HG02970 (cell line): ENCODE results near the gene GNAT2.

ENCODE experiments used
- ATAC-seq: cut with Tn5 transposase; IDR thresholded peaks from one replicate; pipeline ENCODE4 v1.9.1; 2021; ENCODE audit warnings: mild to moderate bottlenecking, moderate library complexity, moderate number of reproducible peaks; ENCODE audit not compliant: unreplicated experiment, low FRiP score

Gene GNAT2

DNA sequence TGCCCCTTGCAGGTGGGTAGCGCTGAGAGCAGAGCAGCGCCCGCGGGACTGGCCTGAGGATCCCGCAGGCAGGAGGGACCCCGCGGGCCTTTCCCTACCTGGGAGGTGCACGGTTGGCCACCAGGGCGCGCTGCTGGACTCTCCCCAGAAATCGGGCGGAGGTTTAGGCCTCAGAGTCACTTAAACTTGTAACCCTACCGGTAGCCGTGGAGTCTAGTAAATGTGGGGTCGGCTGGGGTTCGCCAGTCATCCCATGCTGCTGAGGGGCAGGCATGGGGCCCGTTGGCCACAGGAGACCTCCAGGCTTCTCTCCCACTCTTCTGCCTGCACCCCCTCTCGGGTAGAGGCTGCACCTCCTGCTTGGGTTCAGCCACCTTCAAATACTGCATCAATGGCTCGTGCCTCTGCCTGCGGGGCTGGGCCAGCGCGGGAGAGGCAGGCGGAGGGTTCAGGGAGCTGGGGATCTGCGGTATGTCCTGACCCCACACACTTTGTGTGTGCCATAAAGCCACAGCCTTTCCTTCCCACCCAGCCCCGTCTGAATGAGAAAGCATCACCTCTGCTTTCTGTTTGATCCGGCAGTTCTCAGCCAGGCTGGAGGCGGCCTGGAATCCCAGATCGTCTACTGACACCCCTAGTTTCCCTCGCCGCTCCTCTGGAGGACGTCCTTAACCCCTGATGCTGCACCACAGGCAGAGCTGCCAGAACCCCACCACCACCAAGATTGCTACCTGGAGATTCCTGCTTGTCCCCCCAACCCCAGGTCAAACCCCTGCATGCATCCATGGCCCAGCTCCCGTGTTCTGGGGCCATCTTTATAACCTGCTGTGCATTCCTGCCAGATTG is 24.2 kb upstream of the GNAT2 start:
- ATAC-seq: peak; percentile 73

DNA sequence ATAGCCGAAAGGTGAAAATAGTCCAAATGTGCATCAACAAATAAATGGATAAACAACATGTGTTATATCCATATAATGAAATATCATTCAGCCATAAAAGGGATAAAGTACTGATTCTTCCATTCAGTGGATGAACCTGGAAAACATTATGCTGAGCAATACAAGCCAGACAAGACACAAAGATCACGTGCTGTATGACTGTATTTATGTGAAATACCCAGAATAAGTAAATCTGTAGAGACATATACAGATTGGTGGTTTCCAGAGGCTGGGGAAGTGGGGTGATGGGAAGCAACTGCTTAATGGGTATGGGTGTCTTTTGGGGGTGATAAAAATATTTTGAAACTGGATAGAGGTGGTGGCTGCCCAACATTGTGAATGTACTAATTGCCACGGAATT is 23.2 kb upstream of the GNAT2 start:
- ATAC-seq: no peak

DNA sequence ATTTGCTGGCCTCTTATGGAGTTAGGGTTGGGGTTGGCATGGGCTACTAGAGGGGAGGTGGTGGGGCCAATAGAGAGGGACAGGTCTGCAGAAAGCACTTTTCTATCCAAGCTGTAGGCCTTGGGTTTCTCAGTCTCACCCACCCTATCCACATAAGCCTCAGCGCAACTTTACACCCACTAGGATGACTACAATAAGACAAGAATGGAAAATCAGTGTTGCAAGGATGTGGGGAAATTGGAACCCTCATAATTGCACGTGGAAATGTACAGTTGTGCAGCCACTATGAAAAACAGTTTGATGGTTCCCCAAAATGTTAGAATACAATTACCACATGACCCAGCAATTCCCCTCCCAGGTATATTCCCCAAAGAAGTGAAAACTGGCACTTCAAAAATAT is 22.4 kb upstream of the GNAT2 start:
- ATAC-seq: no peak

DNA sequence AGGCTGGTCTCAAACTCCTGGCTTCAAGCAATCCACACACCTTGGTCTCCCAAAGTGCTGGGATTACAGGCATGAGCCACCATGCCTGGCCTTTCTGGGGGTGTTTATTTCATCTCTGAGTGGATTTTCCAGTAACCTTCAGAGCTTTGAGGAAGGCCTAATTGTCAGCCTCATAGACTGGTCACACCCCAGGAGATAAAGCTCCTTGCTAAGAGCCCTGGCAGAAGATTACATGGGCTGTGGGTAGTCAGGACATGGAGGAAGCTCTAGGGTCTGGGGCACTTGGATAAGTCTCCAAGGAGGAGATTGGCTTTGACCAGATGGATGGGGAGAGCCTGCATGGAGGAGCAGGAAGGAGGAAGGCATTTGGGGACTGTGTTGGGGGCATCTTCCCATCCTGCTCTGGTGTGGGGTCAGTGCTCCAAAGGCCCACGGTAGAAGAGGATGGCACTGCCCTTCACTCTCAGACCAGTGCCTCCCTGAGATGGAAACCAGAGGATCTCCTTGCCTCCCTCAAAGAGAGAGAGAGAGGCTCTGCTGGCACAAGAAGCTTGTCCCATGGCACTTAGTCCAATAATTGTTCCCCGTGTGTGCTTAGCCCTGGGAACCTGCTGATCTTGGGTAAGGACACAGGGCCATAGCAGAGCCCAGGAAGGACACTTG is 21.8 kb upstream of the GNAT2 start:
- no peak for ATAC-seq

DNA sequence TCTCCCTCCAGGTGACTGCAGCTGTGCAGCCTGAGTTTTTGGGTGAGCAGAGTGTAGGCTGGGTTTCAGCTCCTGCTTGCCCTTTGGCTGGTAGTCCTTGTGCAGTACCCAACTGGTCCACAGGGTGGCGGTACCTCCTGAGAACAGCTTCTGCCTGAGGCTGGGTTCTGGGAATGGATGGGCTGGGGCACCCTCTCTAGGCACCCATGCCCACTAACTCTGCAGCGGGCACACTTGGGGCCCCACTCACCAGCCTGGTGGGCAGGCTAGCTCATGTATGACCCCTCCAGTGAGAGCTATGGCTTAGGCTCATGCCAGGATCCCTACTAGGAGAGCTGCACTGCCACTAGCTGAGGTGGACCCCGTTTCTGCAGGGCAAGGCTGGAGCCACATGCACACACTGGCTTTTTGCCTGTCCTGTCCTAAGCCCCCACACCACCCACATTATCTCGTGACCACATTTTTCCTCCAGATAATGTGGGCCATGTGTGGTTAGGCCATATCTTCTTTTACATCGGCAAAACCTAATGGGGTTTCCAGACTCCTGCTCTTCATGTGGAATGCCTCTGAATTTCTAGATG is 21.0 kb upstream of the GNAT2 start:
- ATAC-seq: no peak

DNA sequence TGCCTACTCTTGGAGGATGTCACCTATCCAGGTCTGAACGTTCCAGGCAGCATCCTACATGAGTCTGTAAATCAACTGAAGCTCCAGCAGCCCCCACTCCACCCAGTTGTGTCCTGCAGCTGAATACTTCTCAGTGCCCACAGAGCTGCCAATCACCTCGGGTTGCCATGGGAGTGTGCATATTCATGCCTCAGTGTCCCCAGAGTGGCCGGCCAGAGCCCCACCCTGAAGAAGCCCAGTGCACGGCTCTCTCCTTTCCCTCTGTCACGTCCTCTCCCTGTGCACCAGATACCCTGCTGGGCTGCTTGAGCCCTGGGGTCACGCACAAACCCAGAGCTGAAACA is 20.4 kb upstream of the GNAT2 start:
- no peak for ATAC-seq

DNA sequence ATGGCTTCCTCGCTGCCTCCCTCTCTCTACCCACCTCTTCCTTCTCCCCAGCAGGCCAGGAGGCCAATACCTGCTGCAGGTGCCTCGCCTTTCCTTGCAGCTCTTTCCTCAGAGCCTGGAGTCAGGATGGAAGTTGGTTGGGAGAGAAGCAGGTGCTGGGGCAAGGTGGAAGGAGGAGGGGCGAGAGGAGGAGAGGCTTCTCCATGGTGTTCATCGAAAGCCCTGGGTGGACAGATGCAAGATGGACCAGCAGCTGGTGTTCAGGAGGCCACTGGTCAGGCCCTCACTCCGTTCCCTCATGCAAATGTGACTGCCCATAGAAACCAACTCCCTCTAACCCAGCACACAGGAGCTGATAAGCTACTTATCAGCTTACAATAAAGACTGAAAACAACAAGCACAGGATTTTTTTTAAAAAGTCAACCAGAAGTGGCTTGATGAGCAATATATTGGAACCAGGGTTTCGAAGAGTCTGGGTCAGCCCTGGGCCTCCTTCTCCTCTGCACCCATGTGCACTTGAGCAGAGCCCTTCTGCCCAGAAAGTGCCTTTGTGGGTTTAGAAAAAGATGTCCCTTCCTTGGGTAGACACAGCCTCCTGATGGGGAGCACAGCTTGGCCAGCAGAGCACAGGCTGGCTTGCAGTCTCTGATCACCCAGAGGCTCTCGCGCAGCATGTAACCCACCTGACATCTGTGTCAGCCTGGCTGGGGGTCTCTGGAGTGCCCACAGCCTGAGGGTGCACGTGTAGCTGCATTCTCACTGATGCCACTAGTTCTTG is 19.8 kb upstream of the GNAT2 start:
- ATAC-seq: no peak

DNA sequence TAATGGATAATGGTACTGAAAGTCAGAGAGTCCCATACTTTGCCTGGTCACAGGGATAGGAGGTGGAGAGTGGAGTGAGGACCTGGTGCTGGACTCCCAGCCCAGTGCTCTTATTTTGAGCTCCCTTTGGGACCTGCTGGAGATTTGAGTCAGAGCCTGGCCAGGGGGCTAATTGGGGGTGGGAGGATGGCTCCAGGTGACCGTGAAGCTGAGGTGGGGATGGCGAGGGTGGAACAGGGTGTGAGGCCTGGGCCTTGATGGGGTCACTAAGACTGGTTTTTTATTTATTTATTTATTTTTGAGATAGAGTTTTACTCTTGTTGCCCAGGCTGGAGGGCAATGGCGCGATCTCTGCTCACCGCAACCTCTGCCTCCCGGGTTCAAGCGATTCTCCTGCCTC is 18.0 kb upstream of the GNAT2 start:
- ATAC-seq: no peak

DNA sequence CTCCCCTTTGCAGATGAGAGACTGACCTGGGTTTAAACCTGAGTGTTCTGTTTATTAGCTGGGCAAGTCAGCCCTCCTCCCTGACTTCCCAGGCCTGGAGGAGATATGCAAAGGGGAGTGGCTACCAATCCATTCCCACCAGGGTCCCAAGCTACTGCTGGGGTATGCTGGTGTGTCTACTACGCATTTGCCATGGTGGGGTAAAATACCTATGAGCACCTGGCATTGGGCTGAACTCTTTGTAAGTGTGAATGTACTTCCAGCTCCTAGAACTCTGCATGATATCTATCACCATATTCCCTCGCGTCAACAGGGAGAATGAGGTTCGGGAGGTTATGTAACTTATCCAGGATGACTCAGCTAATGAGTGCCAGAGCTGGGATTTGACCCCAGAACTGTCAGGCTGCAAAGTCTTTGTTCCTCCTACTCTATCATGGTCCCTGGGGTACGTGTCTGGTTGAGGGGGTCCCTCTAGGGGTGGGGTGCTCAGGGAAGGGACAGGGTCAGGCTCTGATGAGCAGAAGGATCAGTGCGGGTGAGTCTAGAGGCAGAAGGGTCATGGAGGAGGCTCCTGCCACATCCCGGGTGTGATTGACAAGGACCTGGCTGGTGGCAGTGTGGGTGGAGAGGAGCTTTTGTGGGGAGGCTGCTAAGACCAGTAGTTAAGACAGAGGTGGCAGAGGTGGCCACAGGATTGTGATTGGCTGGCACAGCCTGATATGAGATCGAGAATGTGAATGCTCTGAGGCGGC is 17.0 kb upstream of the GNAT2 start:
- no peak for ATAC-seq

DNA sequence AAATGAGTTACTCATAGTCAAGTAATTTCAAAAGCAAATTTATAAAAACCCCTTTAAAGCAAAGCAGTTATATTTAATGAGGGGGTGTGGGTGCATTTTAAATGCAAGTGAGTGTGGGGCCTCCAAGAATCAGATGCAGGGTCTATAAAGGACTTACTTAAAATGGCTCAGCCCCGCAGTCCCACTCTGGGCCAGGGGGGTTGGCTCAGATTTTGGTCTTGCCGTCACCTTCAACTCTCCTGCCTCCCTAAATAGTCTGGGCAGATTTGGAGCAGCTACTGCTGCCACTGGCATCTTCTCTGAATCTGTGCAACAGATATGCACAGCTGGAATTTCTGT is 16.4 kb upstream of the GNAT2 start:
- ATAC-seq: no peak

DNA sequence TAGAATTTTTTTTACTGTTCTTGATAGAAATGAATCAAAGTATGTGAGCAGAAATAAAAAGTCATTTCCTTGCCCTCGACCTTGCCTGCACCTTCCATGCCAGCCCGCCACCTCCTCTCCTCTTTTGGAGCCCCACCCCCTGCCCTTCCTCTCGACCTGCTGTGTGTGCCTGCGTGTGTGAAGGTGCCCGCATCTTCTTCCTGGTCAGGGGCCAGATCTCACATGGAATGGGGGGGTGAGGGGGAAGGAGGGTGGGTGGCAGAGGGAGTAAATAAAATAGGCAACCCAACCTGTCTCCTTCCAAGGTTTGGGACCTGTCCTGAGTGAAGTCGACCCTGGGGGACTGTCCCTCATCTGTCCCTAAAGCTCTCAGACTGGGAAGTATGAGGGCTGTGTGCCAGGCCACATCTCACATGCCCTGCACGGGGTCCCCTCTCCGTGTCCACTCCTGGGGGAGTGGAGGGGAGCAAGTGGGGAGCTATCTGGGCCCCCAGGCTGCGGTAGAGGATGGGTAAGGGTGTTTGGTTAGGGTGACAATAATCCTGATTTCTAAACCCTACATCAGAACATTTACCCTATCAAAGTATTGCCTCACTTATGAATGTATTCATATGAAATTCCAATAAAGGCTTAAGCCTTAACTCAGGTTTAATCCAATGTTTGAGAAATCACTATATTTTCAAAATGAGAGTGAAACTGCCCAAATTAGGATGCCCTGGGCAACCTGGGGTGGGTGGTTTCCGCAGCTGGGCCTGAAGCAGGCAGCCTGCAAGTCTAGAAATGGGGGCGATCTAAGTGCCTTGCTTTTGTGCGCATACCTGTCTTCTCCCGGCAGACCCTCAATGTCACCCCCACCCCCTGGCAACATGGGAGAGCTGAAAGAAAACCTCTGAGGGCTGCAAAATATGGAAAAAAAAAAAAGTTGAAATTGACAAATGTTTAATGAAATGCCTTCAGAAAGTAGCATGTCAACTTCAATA is 15.6 kb upstream of the GNAT2 start:
- ATAC-seq: no peak

DNA sequence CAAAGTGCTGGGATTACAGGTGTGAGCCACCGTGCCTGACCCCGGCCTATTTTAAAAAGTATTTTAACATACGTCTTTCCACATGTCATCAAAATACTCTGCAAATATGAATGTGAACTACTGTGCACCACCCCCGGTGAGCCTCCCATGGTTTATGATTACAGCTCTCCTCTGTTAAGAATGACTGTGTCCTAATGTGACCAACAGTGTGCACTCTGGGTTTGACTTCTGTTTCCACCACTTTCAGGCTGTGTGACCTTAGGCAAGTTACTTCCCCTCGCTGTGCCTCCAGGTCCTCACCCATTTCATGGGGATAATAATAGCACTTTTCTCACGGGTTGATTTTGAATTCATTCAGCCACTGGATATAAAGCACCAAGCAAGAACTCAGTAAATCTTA is 14.9 kb upstream of the GNAT2 start:
- ATAC-seq: no peak

DNA sequence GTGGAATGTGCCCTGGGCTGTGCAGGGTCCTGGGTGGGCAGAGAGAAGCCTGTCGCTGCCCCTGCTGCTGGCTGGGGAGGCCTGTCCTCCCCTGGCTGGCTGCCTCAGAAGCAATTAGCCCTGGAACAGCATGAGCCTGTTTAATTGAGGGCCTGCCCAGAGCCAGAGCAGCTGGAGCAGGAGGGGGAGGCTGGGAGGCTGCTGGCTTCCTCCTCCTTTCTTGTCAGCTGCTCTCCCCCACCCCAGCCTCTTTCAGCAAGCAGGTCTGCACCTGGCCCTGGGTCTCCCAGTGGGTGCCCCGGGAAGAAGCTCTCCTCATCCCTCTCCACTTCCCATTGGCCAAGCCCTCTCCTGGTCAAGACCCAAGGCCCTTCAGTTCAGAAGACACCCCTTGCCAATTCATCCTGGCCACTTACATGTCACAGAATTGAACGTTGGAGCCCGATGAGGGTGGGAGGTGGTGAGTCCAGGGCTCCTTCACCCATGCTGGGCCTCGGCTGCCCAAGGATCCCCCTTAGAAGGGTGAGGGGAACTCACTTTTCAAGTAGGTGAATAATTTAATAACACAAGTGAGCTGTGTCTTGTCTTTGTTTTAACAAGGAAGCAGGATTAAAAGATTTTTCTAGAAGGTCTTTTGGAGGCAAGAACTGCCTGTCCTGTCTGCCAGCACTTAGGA is 13.4 kb upstream of the GNAT2 start:
- no peak for ATAC-seq

DNA sequence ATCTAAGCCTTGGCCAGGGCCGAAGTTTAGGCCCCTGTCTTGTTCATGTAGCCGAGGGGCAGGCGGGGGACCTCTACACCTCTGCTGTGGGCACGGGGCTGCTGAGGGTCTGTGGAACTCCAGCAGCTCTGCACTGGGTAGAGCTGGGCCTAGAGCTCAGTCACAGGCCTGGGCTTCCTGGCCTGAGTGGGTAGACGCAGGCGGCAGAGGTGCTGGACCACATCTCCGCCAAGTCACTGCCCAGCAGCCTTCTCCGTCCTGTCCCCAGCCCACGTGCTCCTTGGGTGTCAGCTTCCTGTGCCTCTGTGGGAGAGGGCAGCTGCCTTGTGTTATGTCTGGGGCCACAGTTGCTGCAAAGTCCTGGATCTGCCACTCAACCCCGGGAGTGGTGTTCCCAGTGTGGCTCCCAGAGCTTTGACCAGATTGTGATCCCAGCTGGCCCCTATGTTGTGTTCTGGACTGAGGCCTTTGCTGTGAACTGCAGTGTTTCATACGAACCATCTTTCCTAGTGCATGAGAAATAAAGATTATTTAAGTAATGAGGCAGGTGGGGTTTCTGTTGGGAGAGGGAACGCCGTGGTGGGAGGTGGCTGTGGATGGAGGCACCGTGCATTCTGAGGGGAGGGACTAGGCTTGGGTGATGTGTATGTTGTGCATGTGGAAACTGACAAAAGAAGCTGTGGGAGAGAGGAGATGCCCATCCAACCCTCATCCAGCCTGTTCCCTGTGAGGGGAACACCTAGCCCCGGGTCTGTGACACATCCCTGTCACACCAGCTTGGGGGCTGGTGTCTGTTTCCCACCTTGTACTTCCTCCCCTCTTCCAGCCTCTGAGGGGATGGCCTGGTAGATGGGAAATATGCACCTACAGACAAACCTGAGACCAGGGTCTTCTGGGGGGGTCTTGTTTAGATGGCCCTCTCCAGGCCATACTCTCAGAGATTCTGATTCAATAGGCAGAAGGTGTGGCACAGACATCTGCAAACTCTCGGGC is 12.4 kb upstream of the GNAT2 start:
- no peak for ATAC-seq

DNA sequence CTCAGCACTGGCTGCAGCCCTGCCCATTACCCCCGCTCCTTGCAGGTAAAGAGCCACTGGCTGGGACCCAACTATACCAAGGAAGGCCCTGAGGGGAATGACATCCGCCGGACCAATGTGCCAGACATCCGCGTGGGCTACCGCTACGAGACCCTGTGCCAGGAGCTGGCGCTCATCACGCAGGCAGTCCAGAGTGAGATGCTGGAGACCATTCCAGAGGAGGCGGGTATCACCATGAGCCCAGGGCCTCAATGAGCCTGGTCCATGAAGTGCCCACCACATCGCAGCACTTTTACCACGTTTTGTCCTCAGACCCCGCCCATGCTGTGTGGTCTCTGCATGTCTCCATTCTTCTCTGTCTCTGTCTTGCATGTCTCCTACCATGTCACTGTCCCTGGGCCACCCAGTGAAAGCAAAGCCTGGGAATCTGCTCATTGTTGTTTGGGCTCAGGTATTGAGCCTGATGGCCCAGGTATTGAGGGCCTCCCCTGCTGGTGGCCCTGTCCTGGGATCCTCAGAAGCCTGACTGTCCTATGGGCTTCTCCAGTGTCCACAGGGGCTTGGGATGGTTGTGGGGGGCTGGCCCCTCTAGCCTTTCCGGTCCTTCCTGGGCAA is 11.6 kb upstream of the GNAT2 start:
- no peak for ATAC-seq

DNA sequence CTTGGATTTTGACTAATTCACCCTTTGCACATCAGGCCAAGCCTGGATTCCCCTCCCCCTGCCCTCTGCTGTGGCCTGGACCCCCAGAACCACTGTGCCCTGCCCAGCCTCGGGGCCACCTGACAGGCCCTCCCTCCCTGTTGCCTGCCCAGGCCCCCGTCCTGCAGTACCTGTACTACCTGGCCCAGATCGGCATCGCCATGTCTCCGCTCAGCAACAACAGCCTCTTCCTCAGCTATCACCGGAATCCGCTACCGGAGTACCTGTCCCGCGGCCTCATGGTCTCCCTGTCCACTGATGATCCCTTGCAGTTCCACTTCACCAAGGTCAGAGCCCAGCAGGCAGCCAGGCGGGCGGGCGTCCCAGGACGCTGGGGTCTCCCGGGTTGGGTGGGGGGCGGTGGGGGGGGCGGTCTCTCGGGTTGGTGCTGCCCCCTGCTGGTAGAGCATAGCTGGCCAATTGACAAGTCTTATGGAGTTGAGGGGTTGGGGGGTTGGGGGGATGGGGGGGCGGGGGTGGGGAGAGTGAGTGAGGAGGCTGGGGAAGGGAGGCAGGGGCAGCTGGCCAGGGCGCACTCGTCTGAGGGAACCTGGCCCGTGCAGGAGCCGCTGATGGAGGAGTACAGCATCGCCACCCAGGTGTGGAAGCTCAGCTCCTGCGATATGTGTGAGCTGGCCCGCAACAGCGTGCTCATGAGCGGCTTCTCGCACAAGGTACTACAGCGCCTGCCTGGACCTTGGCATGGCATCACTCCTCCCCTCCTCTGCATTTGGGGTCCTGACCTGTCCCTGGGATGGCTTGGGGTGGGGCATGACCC is 10.9 kb upstream of the GNAT2 start:
- no peak for ATAC-seq
